Measurements from ENCODE around the gene TRAPPC4. TPM values are rescaled to one million over a fixed set of nuclear protein-coding genes. Genes with fewer than 3 reads are reported as not detected.
"Not testable (repeated sequence)": the region's sequence is repeated elsewhere in the genome, so short reads cannot be mapped to it uniquely, and the experiment has no call there.

TRAPPC4 gene
- total RNA-seq, 1 experiment from 2014 or later, result 78.9 TPM

DNA sequence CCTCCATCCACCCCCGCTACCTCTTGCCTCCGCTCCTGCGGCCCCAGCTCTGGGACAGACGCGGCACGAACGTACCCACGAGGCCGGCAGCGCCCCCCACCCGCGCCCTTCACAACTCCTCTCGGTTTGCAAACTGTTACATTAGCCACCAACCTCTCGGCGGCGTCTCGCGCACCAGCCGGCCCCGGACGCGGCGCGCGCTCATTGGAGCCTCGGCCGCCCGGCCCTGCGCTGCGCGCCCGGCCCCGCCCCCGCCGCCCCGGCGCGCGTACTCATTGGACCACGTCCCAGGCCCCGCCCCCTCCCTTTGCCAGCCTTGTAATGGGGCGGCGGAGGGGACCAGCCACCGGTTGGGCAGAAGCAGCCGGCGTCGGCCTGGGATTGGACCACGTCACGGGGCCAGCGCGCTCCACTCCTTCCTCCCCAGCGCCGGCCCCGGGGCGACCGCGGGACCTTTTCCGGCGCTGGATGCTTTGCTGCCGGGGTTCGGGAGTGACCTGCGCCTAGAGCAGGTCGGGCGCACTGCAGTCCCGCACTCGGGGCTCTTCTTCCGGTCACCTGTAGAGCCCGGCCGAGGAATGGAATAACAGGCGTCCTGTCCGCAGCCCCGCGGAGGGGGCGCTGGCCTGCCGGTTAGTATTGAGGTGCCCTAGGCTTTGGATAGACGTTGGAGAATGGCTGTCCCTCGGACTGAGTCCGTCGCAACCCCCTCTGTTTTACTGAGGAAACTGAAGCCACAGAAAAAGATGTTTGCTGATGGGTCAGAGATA is 38.6 kb downstream of the TRAPPC4 start, which contains the start of gene HYOU1:
Gene HYOU1 (minus strand): TSS at position 206 of the 770 bp plus-strand sequence. CDS start 1,045 bp downstream, outside the sequence.
- DNase-seq (ENCODE audit: low read depth, low spot score), result peak; percentile 53

DNA sequence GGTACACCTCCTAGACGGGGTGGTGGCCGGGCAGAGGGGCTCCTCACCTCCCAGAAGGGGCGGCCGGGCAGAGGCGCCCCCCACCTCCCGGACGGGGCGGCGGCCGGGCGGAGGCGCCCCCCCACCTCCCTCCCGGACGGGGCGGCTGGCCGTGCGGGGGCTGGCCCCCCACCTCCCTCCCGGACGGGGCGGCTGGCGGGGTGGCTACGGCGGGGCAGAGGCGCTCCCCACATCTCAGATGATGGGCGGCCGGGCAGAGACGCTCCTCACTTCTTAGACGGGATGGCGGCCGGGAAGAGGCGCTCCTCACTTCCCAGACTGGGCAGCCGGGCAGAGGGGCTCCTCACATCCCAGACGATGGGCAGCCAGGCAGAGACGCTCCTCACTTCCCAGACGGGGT is 40.6 kb downstream of the TRAPPC4 start:
- in situ Hi-C loops (cut with HindIII; ENCODE audit: low pct_unique_long_range_greater_than_20kb, low sequenced_read_pairs); H3K36me3 ChIP-seq (ENCODE audit: control insufficient read depth, insufficient read depth, low read length); intact Hi-C loops (cut with micrococcal nuclease; ENCODE audit: unreplicated experiment); BruUV-seq (replicated peaks); H3K27ac ChIP-seq (ENCODE audit: low read length); H3K4me1 ChIP-seq (ENCODE audit: control insufficient read depth, insufficient read depth, low read length); ATAC-seq; H3K27me3 ChIP-seq (ENCODE audit: control insufficient read depth, insufficient read depth, low read length); DNase-seq (ENCODE audit: low read depth, low spot score); H3K4me3 ChIP-seq (ENCODE audit: low read depth in 2 of 2, low read length in 2 of 2); H3K9me3 ChIP-seq (ENCODE audit: control insufficient read depth, insufficient read depth, low read depth, low read length): not testable (repeated sequence)
- ChIA-PET POLR2A (interaction anchor here (1.2 kb wide), 1 partner anchor 8 kb away, joined by 3 read pairs; the partner anchor contains the start of gene VPS11), CTCF (interaction anchor here (0.7 kb wide), 1 partner anchor 40 kb away, joined by 3 read pairs; no protein-coding TSS in a partner anchor)

More for the DNA sequence above, 38.6 kb downstream of the TRAPPC4 start, which contains the start of gene HYOU1:
- Histone ChIP-seq H3K4me1 (ENCODE audit: control insufficient read depth, insufficient read depth, low read length) (peaks cover 7% of the 10 kb centered on the region; the same call in 1 of the 2 replicates), H3K9me3 (ENCODE audit: control insufficient read depth, insufficient read depth, low read depth, low read length) (no peaks in the 10 kb centered on the region), H3K27ac (ENCODE audit: low read length) (peak within 1 kb of the TSS; percentile 94), H3K4me3 (ENCODE audit: low read depth in 2 of 2, low read length in 2 of 2) (peak within 1 kb of the TSS; percentile 87 to 97), H3K27me3 (ENCODE audit: control insufficient read depth, insufficient read depth, low read length) (no peaks in the 10 kb centered on the region), H3K36me3 (ENCODE audit: control insufficient read depth, insufficient read depth, low read length) (peaks cover 19% of the 10 kb centered on the region; the same call in 1 of the 2 replicates)
- intact Hi-C loops (cut with micrococcal nuclease; ENCODE audit: unreplicated experiment) (no loop called here), in situ Hi-C loops (cut with HindIII; ENCODE audit: low pct_unique_long_range_greater_than_20kb, low sequenced_read_pairs) (no loop called here)
- ChIA-PET CTCF (interaction anchor here (0.5 kb wide), 1 partner anchor 24 kb away, joined by 3 read pairs; no protein-coding TSS in a partner anchor), POLR2A (no interaction called here)
- BruUV-seq (replicated peaks), result no TSS peak
- TF ChIP-seq POLR2AphosphoS5 (IDR thresholded peaks at IDR 0.05; ENCODE audit: low read depth, low read length) (peak; percentile 82), SIN3A (IDR thresholded peaks at IDR 0.05; ENCODE audit: borderline replicate concordance, insufficient read depth, low read depth, low read length) (0 out of 2 replicates have a peak, but pooled peaks have one; percentile 75)
- TF ChIP-seq, protein P1, sequence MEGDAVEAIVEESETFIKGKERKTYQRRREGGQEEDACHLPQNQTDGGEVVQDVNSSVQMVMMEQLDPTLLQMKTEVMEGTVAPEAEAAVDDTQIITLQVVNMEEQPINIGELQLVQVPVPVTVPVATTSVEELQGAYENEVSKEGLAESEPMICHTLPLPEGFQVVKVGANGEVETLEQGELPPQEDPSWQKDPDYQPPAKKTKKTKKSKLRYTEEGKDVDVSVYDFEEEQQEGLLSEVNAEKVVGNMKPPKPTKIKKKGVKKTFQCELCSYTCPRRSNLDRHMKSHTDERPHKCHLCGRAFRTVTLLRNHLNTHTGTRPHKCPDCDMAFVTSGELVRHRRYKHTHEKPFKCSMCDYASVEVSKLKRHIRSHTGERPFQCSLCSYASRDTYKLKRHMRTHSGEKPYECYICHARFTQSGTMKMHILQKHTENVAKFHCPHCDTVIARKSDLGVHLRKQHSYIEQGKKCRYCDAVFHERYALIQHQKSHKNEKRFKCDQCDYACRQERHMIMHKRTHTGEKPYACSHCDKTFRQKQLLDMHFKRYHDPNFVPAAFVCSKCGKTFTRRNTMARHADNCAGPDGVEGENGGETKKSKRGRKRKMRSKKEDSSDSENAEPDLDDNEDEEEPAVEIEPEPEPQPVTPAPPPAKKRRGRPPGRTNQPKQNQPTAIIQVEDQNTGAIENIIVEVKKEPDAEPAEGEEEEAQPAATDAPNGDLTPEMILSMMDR (IDR thresholded peaks at IDR 0.05), result no peak; the same call in 1 of the 2 replicates
- peak; percentile 98 for ATAC-seq

GRCh38 chr11:119061256-119061655 is 42.7 kb downstream of the TRAPPC4 start:
- ChIA-PET POLR2A (interaction anchor here (0.6 to 0.7 kb wide), 2 partner anchors 168 to 260 kb away, joined by 5 to 8 read pairs; no protein-coding TSS in a partner anchor), CTCF (no interaction called here)
- Histone ChIP-seq H3K36me3 (ENCODE audit: control insufficient read depth, insufficient read depth, low read length) (peaks cover 2% of the 10 kb centered on the region; the same call in 1 of the 2 replicates), H3K4me1 (ENCODE audit: control insufficient read depth, insufficient read depth, low read length) (peaks cover 3% of the 10 kb centered on the region; the same call in 1 of the 2 replicates), H3K9me3 (ENCODE audit: control insufficient read depth, insufficient read depth, low read depth, low read length) (no peaks in the 10 kb centered on the region), H3K27me3 (ENCODE audit: control insufficient read depth, insufficient read depth, low read length) (no peaks in the 10 kb centered on the region), H3K4me3 (ENCODE audit: low read depth in 2 of 2, low read length in 2 of 2) (no peak overlapping the region), H3K27ac (ENCODE audit: low read length) (no peak overlapping the region)
- TF ChIP-seq SIN3A (IDR thresholded peaks at IDR 0.05; ENCODE audit: borderline replicate concordance, insufficient read depth, low read depth, low read length), result no peak
- TF ChIP-seq REST (IDR thresholded peaks at IDR 0.05; ENCODE audit: insufficient read depth in 1 of 2, low read depth in 2 of 2, low read length in 1 of 2), result no peak
- no peak for TF ChIP-seq POLR2AphosphoS5 (IDR thresholded peaks at IDR 0.05; ENCODE audit: low read depth, low read length)
- no peak for TF ChIP-seq TCF7L2 (IDR thresholded peaks at IDR 0.05; ENCODE audit: low read depth, low read length)
- TF ChIP-seq, protein P1 (IDR thresholded peaks at IDR 0.05), result no peak
- intact Hi-C loops (cut with micrococcal nuclease; ENCODE audit: unreplicated experiment), result no loop called here
- in situ Hi-C loops (cut with HindIII; ENCODE audit: low pct_unique_long_range_greater_than_20kb, low sequenced_read_pairs), result no loop called here
- DNase-seq (ENCODE audit: low read depth, low spot score) (no peak), ATAC-seq (no peak)
- no TSS peak for BruUV-seq (replicated peaks)

All from Panc1 (cell line).